ENCODE data around the gene PROZ.
A peak's percentile ranks its signal among the peaks of the same experiment; 100 is the strongest.

Gene PROZ

GRCh38 chr13:113207460-113207859 is 49.0 kb downstream of the PROZ start:
- TF ChIP-seq CTCF (IDR thresholded peaks at IDR 0.05; ENCODE audit: insufficient read depth, low read length, poor library complexity, severe bottlenecking): no peak
- DNase-seq (ENCODE audit: extremely low read depth, insufficient read length): no peak
- H3K27me3 ChIP-seq (replicated peaks; ENCODE audit: control insufficient read depth, insufficient read depth, low read length): no peaks in the 10 kb centered on the region
- peaks cover 6% of the 10 kb centered on the region for H3K36me3 ChIP-seq (ENCODE audit: control insufficient read depth, insufficient read depth, low read length)
- H3K4me3 ChIP-seq (replicated peaks; ENCODE audit: low read depth, low read length): peak overlapping the region; percentile 94

GRCh38 chr13:113207890-113208420 is 49.5 kb downstream of the PROZ start:
- TF ChIP-seq CTCF (IDR thresholded peaks at IDR 0.05; ENCODE audit: insufficient read depth, low read length, poor library complexity, severe bottlenecking): no peak
- DNase-seq (ENCODE audit: extremely low read depth, insufficient read length): no peak
- H3K4me3 ChIP-seq (replicated peaks; ENCODE audit: low read depth, low read length): peak overlapping the region; percentile 94
- no peaks in the 10 kb centered on the region for H3K27me3 ChIP-seq (replicated peaks; ENCODE audit: control insufficient read depth, insufficient read depth, low read length)
- peaks cover 6% of the 10 kb centered on the region for H3K36me3 ChIP-seq (ENCODE audit: control insufficient read depth, insufficient read depth, low read length)

- Histone ChIP-seq H3K36me3 (ENCODE audit: control insufficient read depth, insufficient read depth, low read length) (peaks cover 6% of the 10 kb centered on the region), H3K4me3 (replicated peaks; ENCODE audit: low read depth, low read length) (peak within 1 kb of the TSS; percentile 94), H3K27me3 (replicated peaks; ENCODE audit: control insufficient read depth, insufficient read depth, low read length) (no peaks in the 10 kb centered on the region)
- no peak for TF ChIP-seq CTCF (IDR thresholded peaks at IDR 0.05; ENCODE audit: insufficient read depth, low read length, poor library complexity, severe bottlenecking)
- DNase-seq (ENCODE audit: extremely low read depth, insufficient read length): peak; percentile 96
Measured at GRCh38 chr13:113208421-113209335, 50.2 kb downstream of the PROZ start, which contains the start of gene PCID2. TSS of gene PCID2 (minus strand) at chr13:113208669. CDS start at chr13:113208634, 35 bp downstream.

- TF ChIP-seq CTCF (IDR thresholded peaks at IDR 0.05; ENCODE audit: insufficient read depth, low read length, poor library complexity, severe bottlenecking): no peak
- Histone ChIP-seq H3K4me3 (replicated peaks; ENCODE audit: low read depth, low read length) (peak within 1 kb of the TSS; percentile 94), H3K36me3 (ENCODE audit: control insufficient read depth, insufficient read depth, low read length) (peaks cover 3% of the 10 kb centered on the region), H3K27me3 (replicated peaks; ENCODE audit: control insufficient read depth, insufficient read depth, low read length) (no peaks in the 10 kb centered on the region)
- no peak for DNase-seq (ENCODE audit: extremely low read depth, insufficient read length)
Measured at GRCh38 chr13:113209336-113209758, 50.9 kb downstream of the PROZ start, which contains the start of gene CUL4A. TSS of gene CUL4A (plus strand) at chr13:113209613. CDS start at chr13:113209628, 15 bp downstream.

GRCh38 chr13:113209759-113210421 is 51.4 kb downstream of the PROZ start:
- H3K4me3 ChIP-seq (replicated peaks; ENCODE audit: low read depth, low read length): peak overlapping the region; percentile 71
- peak; percentile 82 for DNase-seq (ENCODE audit: extremely low read depth, insufficient read length)
- H3K27me3 ChIP-seq (replicated peaks; ENCODE audit: control insufficient read depth, insufficient read depth, low read length): no peaks in the 10 kb centered on the region
- no peak for TF ChIP-seq CTCF (IDR thresholded peaks at IDR 0.05; ENCODE audit: insufficient read depth, low read length, poor library complexity, severe bottlenecking)
- peaks cover 3% of the 10 kb centered on the region for H3K36me3 ChIP-seq (ENCODE audit: control insufficient read depth, insufficient read depth, low read length)
